Esophagus squamous epithelium (tissue), 4 donors: Measurements from ENCODE around the gene VSIG4.

Experiments
- CTCF ChIP-seq, 6 experiments: fragments of 450-650 bp in 4 of 6; fragments of 200-600 bp in 2 of 6; sonication (generic) in 2 of 6; IDR thresholded peaks; one replicate each; pipeline ENCODE4 v1.5.1; 2016 to 2019; ENCODE audit warnings: antibody characterized with exemption in 6 of 6, mild to moderate bottlenecking in 4 of 6, moderate library complexity in 4 of 6
- POLR2A ChIP-seq, 4 donors: fragments of 450-650 bp; IDR thresholded peaks; one replicate each; pipeline ENCODE4 v1.6.1; 2017; ENCODE audit warnings: antibody characterized with exemption in 4 of 4, mild to moderate bottlenecking in 4 of 4, moderate library complexity in 3 of 4

DNA sequence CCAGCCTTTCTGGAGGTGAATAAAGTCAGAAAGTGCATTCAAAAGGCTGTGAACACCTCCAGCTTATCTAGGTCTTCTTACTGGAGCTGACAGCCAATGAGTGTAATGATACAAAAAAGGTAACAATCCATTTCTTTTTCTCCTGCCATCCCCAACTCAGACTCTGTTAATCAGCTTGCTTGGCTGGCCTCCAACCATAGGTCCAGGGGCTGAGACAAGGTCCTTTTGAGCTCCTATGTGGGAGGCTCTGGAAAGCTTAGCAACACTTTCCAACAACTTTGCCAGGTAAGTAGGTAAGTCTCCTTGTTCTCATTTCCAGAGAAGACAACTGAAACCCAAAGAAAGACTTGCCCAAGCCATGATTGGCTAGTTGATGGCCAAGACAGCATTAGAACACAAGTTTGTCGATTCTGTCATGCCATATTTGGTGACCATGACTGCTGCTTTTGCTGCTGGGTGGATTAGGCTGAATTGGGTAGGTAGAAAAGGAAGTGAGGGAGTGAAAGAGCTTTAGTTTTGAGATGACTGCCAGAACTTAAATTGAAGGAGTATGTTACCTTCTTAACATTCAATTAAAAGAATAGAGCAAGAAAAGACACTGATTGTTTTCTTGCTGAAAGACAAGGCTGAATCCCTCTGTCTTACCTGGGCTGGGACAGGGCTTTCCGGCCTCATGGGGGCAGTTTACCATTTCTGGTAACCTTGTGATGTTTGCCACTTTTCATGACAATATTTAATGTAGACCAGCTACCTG is 22.8 kb downstream of the VSIG4 start:
- no peak for TF ChIP-seq CTCF (IDR thresholded peaks at IDR 0.05)
- no peak for TF ChIP-seq POLR2A (IDR thresholded peaks at IDR 0.05)
